ENCODE data around the gene PKD2L1.
"Not testable (repeated sequence)": the region's sequence is repeated elsewhere in the genome, so short reads cannot be mapped to it uniquely, and the experiment has no call there.

The PKD2L1 gene

GRCh38 chr10:100328198-100328597 is 1.8 kb downstream of the PKD2L1 start:
- no peak for DNase-seq

- no peak for DNase-seq
Measured at GRCh38 chr10:100327718-100328009, 2.4 kb downstream of the PKD2L1 start.

- DNase-seq: no peak
Measured at GRCh38 chr10:100327007-100327717, 2.9 kb downstream of the PKD2L1 start.

- DNase-seq: no peak
Measured at GRCh38 chr10:100325158-100325557, 4.9 kb downstream of the PKD2L1 start.

GRCh38 chr10:100319707-100320402 is 10.2 kb downstream of the PKD2L1 start:
- no peak for DNase-seq

- DNase-seq: no peak
Measured at GRCh38 chr10:100318207-100318606, 11.8 kb downstream of the PKD2L1 start.

GRCh38 chr10:100315615-100316014 is 14.4 kb downstream of the PKD2L1 start:
- no peak for DNase-seq

GRCh38 chr10:100311298-100311697 is 18.7 kb downstream of the PKD2L1 start:
- no peak for DNase-seq

GRCh38 chr10:100307684-100308083 is 22.3 kb downstream of the PKD2L1 start:
- no peak for DNase-seq

GRCh38 chr10:100306861-100307260 is 23.2 kb downstream of the PKD2L1 start:
- no peak for DNase-seq

GRCh38 chr10:100304414-100304813 is 25.6 kb downstream of the PKD2L1 start:
- no peak for DNase-seq

- DNase-seq: no peak
Measured at GRCh38 chr10:100303724-100304319, 26.2 kb downstream of the PKD2L1 start.

GRCh38 chr10:100301123-100301522 is 28.9 kb downstream of the PKD2L1 start:
- not testable (repeated sequence) for DNase-seq

- no peak for DNase-seq
Measured at GRCh38 chr10:100297242-100297641, 32.8 kb downstream of the PKD2L1 start.

GRCh38 chr10:100293066-100293465 is 37.0 kb downstream of the PKD2L1 start:
- no peak for DNase-seq

- not testable (repeated sequence) for DNase-seq
Measured at GRCh38 chr10:100292300-100292699, 37.7 kb downstream of the PKD2L1 start.

- DNase-seq: no peak
Measured at GRCh38 chr10:100291356-100291755, 38.7 kb downstream of the PKD2L1 start.

GRCh38 chr10:100289641-100290040 is 40.4 kb downstream of the PKD2L1 start:
- no peak for DNase-seq

GRCh38 chr10:100288196-100288595 is 41.8 kb downstream of the PKD2L1 start:
- no peak for DNase-seq

- DNase-seq: no peak
Measured at GRCh38 chr10:100287756-100288155, 42.3 kb downstream of the PKD2L1 start.

- DNase-seq: peak; percentile 92
Measured at GRCh38 chr10:100286051-100287033, 43.7 kb downstream of the PKD2L1 start, which contains the start of gene BLOC1S2. BLOC1S2 (minus strand) TSS chr10:100286680; CDS start chr10:100286659, 21 bp downstream.

- DNase-seq: not testable (repeated sequence)
Measured at GRCh38 chr10:100285326-100285725, 44.7 kb downstream of the PKD2L1 start.

GRCh38 chr10:100282907-100283306 is 47.1 kb downstream of the PKD2L1 start:
- DNase-seq: no peak

Measured in activated T-cell treated with anti-CD3 and anti-CD28 coated beads, Interleukin-2, amount 50 U/mL, for 1 hour (primary cell).